Lower leg skin (tissue), 3 donors: ENCODE measurements around the gene APBB2.

ENCODE experiments used
- POLR2A ChIP-seq, 2 donors: fragments of 450-650 bp; IDR thresholded peaks; one replicate each; pipeline ENCODE4 v1.6.1; 2016 to 2017; ENCODE audit warnings: antibody characterized with exemption in 2 of 2, mild to moderate bottlenecking in 1 of 2, moderate library complexity in 1 of 2
- TF ChIP-seq, protein P1 (sequence below), 3 donors: fragments of 450-650 bp; IDR thresholded peaks; one replicate each; pipeline ENCODE4 v1.5.1; 2016; ENCODE audit warnings: antibody characterized with exemption in 3 of 3, mild to moderate bottlenecking in 3 of 3, moderate library complexity in 2 of 3

- no peak for TF ChIP-seq POLR2A (IDR thresholded peaks at IDR 0.05)
- TF ChIP-seq, protein P1, sequence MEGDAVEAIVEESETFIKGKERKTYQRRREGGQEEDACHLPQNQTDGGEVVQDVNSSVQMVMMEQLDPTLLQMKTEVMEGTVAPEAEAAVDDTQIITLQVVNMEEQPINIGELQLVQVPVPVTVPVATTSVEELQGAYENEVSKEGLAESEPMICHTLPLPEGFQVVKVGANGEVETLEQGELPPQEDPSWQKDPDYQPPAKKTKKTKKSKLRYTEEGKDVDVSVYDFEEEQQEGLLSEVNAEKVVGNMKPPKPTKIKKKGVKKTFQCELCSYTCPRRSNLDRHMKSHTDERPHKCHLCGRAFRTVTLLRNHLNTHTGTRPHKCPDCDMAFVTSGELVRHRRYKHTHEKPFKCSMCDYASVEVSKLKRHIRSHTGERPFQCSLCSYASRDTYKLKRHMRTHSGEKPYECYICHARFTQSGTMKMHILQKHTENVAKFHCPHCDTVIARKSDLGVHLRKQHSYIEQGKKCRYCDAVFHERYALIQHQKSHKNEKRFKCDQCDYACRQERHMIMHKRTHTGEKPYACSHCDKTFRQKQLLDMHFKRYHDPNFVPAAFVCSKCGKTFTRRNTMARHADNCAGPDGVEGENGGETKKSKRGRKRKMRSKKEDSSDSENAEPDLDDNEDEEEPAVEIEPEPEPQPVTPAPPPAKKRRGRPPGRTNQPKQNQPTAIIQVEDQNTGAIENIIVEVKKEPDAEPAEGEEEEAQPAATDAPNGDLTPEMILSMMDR (IDR thresholded peaks at IDR 0.05), result no peak
Measured at GRCh38 chr4:41061482-41062185, 152.7 kb downstream of the APBB2 start.
